ENCODE results near the gene NTRK2.

DNA sequence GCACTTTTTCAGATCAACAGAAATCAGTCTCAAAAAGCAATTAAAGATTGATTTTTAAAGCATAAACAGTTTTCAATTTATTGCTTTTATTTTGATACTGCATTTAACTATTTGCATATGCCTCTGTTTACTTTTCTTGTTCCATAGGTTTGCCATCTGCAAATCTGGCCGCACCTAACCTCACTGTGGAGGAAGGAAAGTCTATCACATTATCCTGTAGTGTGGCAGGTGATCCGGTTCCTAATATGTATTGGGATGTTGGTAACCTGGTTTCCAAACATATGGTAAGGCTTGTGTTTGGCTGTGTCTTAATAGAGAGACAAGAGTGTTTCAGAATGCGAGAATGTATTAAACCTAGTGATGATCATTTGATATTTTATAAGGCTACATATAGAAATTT lies 53.9 kb downstream of the NTRK2 start:
- TF ChIP-seq, protein P1, sequence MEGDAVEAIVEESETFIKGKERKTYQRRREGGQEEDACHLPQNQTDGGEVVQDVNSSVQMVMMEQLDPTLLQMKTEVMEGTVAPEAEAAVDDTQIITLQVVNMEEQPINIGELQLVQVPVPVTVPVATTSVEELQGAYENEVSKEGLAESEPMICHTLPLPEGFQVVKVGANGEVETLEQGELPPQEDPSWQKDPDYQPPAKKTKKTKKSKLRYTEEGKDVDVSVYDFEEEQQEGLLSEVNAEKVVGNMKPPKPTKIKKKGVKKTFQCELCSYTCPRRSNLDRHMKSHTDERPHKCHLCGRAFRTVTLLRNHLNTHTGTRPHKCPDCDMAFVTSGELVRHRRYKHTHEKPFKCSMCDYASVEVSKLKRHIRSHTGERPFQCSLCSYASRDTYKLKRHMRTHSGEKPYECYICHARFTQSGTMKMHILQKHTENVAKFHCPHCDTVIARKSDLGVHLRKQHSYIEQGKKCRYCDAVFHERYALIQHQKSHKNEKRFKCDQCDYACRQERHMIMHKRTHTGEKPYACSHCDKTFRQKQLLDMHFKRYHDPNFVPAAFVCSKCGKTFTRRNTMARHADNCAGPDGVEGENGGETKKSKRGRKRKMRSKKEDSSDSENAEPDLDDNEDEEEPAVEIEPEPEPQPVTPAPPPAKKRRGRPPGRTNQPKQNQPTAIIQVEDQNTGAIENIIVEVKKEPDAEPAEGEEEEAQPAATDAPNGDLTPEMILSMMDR (IDR thresholded peaks at IDR 0.05), result no peak
- TF ChIP-seq POLR2A (IDR thresholded peaks at IDR 0.05), result no peak
